ENCODE data around the gene CDRT4. TPM values are rescaled to one million over a fixed set of nuclear protein-coding genes. Genes with fewer than 3 reads are reported as not detected.

The CDRT4 gene
- total and polyA plus RNA-seq, 3 experiments from 2014 or later, result 1.8 to 2.7 TPM; not detected in 1

DNA sequence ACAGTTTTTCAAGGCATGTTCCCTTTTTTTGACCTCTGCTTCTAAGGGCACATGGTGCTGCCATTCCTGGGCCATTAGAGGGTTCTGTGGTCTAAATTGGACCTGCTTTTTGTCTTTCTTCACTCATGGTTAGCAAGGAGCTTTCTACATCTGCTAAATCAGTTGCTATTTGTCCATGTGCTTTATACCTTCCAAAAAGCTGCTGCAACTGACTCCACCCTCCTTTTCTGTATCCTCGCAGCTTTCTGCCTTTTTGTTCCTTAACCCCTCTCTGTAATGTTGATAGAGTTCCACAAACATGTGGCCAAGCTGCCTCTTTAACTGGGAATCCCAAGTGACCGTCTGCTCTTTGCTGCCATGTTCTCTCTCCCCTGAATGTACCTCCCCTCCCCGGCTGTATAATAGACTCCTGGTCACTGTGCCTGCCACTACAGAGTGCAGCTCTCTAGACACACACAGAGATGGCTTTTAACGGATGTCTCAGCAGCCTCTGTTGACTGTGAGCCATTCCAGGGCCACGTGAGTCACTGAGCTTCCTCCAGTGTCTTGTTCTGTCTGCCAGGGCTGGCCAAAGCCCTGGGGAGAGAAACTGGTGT, 68.6 kb downstream of the CDRT4 start:
- POLR2A ChIA-PET, result no interaction called here

DNA sequence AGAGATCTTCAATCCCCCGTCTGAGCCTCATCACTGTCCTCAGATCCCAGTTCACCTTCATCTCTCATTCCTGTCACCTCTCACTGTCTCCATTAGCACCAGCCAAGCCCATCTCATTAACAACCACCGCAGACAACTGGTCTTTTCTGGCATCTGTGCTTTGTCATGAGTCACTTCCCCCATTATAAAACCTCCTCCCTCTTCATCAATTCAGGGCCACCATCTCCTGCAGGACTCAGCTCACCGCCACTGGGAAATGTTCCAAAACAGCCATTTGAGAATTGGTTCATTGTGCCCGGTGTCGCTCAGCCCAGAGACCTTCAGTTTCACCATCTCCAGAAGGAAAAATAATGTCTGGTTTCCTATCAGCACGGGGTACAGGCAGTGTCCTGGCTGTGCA, 69.1 kb downstream of the CDRT4 start:
- CTCF ChIA-PET, result no interaction called here

More for the DNA sequence above, 68.6 kb downstream of the CDRT4 start:
- DNase-seq, result no peak
- Mint-ChIP-seq H3K4me1 (no peaks in the 10 kb centered on the region), H3K27me3 (peaks cover 12 to 34% of the 10 kb centered on the region in 2 donors), H3K9me3 (peaks cover 0 to 2% (median 0%) of the 10 kb centered on the region in 5 donors), H3K4me3 (no peak overlapping the region), H3K36me3 (no peaks in the 10 kb centered on the region), H3K27ac (no peak overlapping the region)
- no peaks in the 10 kb centered on the region for H3K27me3 ChIP-seq (ENCODE audit: insufficient read depth, low read length, poor library complexity, severe bottlenecking)
- no peak overlapping the region for H3K4me3 ChIP-seq (ENCODE audit: low read length)
- no peak overlapping the region for H3K27ac ChIP-seq (ENCODE audit: low read depth, low read length)
- H3K9me3 ChIP-seq (ENCODE audit: low read length), result no peaks in the 10 kb centered on the region
- no peaks in the 10 kb centered on the region for H3K4me1 ChIP-seq (ENCODE audit: insufficient read depth, low read length)
- CTCF ChIA-PET, result no interaction called here
- no peaks in the 10 kb centered on the region for H3K36me3 ChIP-seq (ENCODE audit: insufficient read depth, low read length)

GRCh38 chr17:15397620-15398019, 69.8 kb downstream of the CDRT4 start:
- no peaks in the 10 kb centered on the region for H3K9me3 ChIP-seq (ENCODE audit: low read length)
- CTCF ChIA-PET, result no interaction called here
- H3K4me1 Mint-ChIP-seq, result no peaks in the 10 kb centered on the region

More for the DNA sequence above, 69.1 kb downstream of the CDRT4 start:
- no peaks in the 10 kb centered on the region for H3K9me3 ChIP-seq (ENCODE audit: low read length)
- Mint-ChIP-seq H3K4me1 (no peaks in the 10 kb centered on the region), H3K27me3 (peaks cover 16 to 37% of the 10 kb centered on the region in 2 donors), H3K36me3 (no peaks in the 10 kb centered on the region), H3K27ac (no peak overlapping the region), H3K4me3 (no peak overlapping the region), H3K9me3 (peaks cover 0 to 2% (median 0%) of the 10 kb centered on the region in 5 donors)
- H3K27ac ChIP-seq (ENCODE audit: low read depth, low read length), result no peak overlapping the region
- no peaks in the 10 kb centered on the region for H3K4me1 ChIP-seq (ENCODE audit: insufficient read depth, low read length)
- H3K4me3 ChIP-seq (ENCODE audit: low read length), result no peak overlapping the region
- no peak for DNase-seq
- POLR2A ChIA-PET, result no interaction called here
- H3K27me3 ChIP-seq (ENCODE audit: insufficient read depth, low read length, poor library complexity, severe bottlenecking), result no peaks in the 10 kb centered on the region
- H3K36me3 ChIP-seq (ENCODE audit: insufficient read depth, low read length), result no peaks in the 10 kb centered on the region

GRCh38 chr17:15395091-15395490, 72.3 kb downstream of the CDRT4 start:
- CTCF ChIA-PET, result no interaction called here
- Mint-ChIP-seq H3K4me3 (no peak overlapping the region), H3K4me1 (no peaks in the 10 kb centered on the region), H3K36me3 (peaks cover 0 to 3% (median 0%) of the 10 kb centered on the region in 3 donors), H3K27me3 (peaks cover 13 to 50% of the 10 kb centered on the region in 2 donors), H3K9me3 (peaks cover 0 to 2% (median 0%) of the 10 kb centered on the region in 5 donors), H3K27ac (no peak overlapping the region)
- H3K9me3 ChIP-seq (ENCODE audit: low read length), result no peaks in the 10 kb centered on the region
- H3K27ac ChIP-seq (ENCODE audit: low read depth, low read length), result no peak overlapping the region
- POLR2A ChIA-PET, result no interaction called here
- DNase-seq, result no peak
- no peaks in the 10 kb centered on the region for H3K36me3 ChIP-seq (ENCODE audit: insufficient read depth, low read length)
- H3K27me3 ChIP-seq (ENCODE audit: insufficient read depth, low read length, poor library complexity, severe bottlenecking), result no peaks in the 10 kb centered on the region
- H3K4me1 ChIP-seq (ENCODE audit: insufficient read depth, low read length), result no peaks in the 10 kb centered on the region
- no peak overlapping the region for H3K4me3 ChIP-seq (ENCODE audit: low read length)

More at GRCh38 chr17:15397620-15398019, 69.8 kb downstream of the CDRT4 start:
- Mint-ChIP-seq H3K27me3 (peaks cover 16 to 43% of the 10 kb centered on the region in 2 donors), H3K27ac (no peak overlapping the region), H3K4me3 (no peak overlapping the region), H3K9me3 (peaks cover 0 to 2% (median 0%) of the 10 kb centered on the region in 5 donors), H3K36me3 (no peaks in the 10 kb centered on the region)
- POLR2A ChIA-PET, result no interaction called here
- Histone ChIP-seq H3K27ac (ENCODE audit: low read depth, low read length) (no peak overlapping the region), H3K4me3 (ENCODE audit: low read length) (no peak overlapping the region), H3K4me1 (ENCODE audit: insufficient read depth, low read length) (no peaks in the 10 kb centered on the region), H3K27me3 (ENCODE audit: insufficient read depth, low read length, poor library complexity, severe bottlenecking) (no peaks in the 10 kb centered on the region), H3K36me3 (ENCODE audit: insufficient read depth, low read length) (no peaks in the 10 kb centered on the region)
- DNase-seq, result no peak

GRCh38 chr17:15393414-15393813, 74.0 kb downstream of the CDRT4 start:
- CTCF ChIA-PET, result no interaction called here
- H3K27ac Mint-ChIP-seq, result no peak overlapping the region
- Histone ChIP-seq H3K36me3 (ENCODE audit: insufficient read depth, low read length) (no peaks in the 10 kb centered on the region), H3K27ac (ENCODE audit: low read depth, low read length) (no peak overlapping the region), H3K9me3 (ENCODE audit: low read length) (no peaks in the 10 kb centered on the region), H3K4me3 (ENCODE audit: low read length) (no peak overlapping the region), H3K4me1 (ENCODE audit: insufficient read depth, low read length) (no peaks in the 10 kb centered on the region), H3K27me3 (ENCODE audit: insufficient read depth, low read length, poor library complexity, severe bottlenecking) (no peaks in the 10 kb centered on the region)
- POLR2A ChIA-PET, result no interaction called here
- H3K4me1 Mint-ChIP-seq, result no peaks in the 10 kb centered on the region
- H3K9me3 Mint-ChIP-seq, result peaks cover 0 to 2% (median 0%) of the 10 kb centered on the region in 5 donors
- no peak overlapping the region for H3K4me3 Mint-ChIP-seq
- peaks cover 12 to 45% of the 10 kb centered on the region in 2 donors for H3K27me3 Mint-ChIP-seq
- peaks cover 0 to 3% (median 0%) of the 10 kb centered on the region in 3 donors for H3K36me3 Mint-ChIP-seq
- DNase-seq, result no peak

GRCh38 chr17:15392326-15392741, 75.1 kb downstream of the CDRT4 start:
- ChIA-PET POLR2A (no interaction called here), CTCF (no interaction called here)
- no peaks in the 10 kb centered on the region for H3K4me1 ChIP-seq (ENCODE audit: insufficient read depth, low read length)
- H3K27me3 ChIP-seq (ENCODE audit: insufficient read depth, low read length, poor library complexity, severe bottlenecking), result no peaks in the 10 kb centered on the region
- no peaks in the 10 kb centered on the region for H3K4me1 Mint-ChIP-seq
- H3K9me3 Mint-ChIP-seq, result peaks cover 0 to 1% (median 0%) of the 10 kb centered on the region in 5 donors
- H3K27ac Mint-ChIP-seq, result no peak overlapping the region
- DNase-seq, result no peak
- no peaks in the 10 kb centered on the region for H3K9me3 ChIP-seq (ENCODE audit: low read length)
- no peak overlapping the region for H3K4me3 ChIP-seq (ENCODE audit: low read length)
- H3K27me3 Mint-ChIP-seq, result peaks cover 11 to 48% of the 10 kb centered on the region in 2 donors
- no peaks in the 10 kb centered on the region for H3K36me3 ChIP-seq (ENCODE audit: insufficient read depth, low read length)
- no peak overlapping the region for H3K27ac ChIP-seq (ENCODE audit: low read depth, low read length)
- no peak overlapping the region for H3K4me3 Mint-ChIP-seq
- peaks cover 0 to 3% (median 0%) of the 10 kb centered on the region in 3 donors for H3K36me3 Mint-ChIP-seq

DNA sequence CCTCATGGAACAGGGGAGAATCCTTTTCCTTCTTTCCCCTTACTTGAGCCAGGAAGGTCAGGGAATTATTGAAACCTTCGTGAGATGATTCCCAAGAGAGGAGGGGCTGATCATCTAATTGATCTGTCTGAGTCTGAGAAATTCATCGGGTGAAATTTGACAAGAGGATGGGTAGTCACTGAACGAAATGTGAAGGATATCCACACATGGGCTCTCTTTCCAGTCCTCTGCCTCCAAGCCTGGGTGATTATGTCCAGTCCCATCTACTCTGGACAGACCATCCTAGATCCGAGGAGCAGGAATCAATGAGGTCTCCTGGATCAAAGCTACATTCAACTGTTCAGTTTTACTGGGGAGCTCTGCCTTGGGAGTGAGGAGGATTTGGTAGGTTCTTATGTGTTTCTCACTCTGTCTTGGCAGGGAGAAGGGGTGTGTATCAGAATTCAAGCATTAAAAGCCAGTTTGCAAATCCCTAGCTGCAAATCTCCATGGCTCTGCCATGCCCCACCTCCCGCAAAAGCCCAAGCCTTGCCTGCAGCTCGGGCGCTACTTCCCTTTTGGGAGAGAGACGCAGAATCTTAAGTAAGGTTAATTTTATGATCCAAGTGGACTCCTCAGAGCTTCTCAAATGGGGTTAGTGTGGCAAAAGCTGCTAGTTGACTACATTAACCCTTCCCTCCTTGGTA, 78.9 kb downstream of the CDRT4 start:
- peaks cover 0 to 3% (median 0%) of the 10 kb centered on the region in 3 donors for H3K36me3 Mint-ChIP-seq
- POLR2A ChIA-PET, result no interaction called here
- H3K9me3 ChIP-seq (ENCODE audit: low read length), result no peaks in the 10 kb centered on the region
- H3K4me3 Mint-ChIP-seq, result no peak overlapping the region
- no peak overlapping the region for H3K27ac ChIP-seq (ENCODE audit: low read depth, low read length)
- no peak for DNase-seq
- no peaks in the 10 kb centered on the region for H3K4me1 Mint-ChIP-seq
- H3K4me1 ChIP-seq (ENCODE audit: insufficient read depth, low read length), result no peaks in the 10 kb centered on the region
- H3K27ac Mint-ChIP-seq, result no peak overlapping the region
- H3K4me3 ChIP-seq (ENCODE audit: low read length), result no peak overlapping the region
- peaks cover 0 to 1% (median 0%) of the 10 kb centered on the region in 5 donors for H3K9me3 Mint-ChIP-seq
- H3K27me3 Mint-ChIP-seq, result peaks cover 11 to 57% of the 10 kb centered on the region in 2 donors
- CTCF ChIA-PET, result interaction anchor here (0.9 kb wide), 1 partner anchor 13 kb away, joined by 3 read pairs; no protein-coding TSS in a partner anchor
- H3K36me3 ChIP-seq (ENCODE audit: insufficient read depth, low read length), result no peaks in the 10 kb centered on the region
- no peaks in the 10 kb centered on the region for H3K27me3 ChIP-seq (ENCODE audit: insufficient read depth, low read length, poor library complexity, severe bottlenecking)

DNA sequence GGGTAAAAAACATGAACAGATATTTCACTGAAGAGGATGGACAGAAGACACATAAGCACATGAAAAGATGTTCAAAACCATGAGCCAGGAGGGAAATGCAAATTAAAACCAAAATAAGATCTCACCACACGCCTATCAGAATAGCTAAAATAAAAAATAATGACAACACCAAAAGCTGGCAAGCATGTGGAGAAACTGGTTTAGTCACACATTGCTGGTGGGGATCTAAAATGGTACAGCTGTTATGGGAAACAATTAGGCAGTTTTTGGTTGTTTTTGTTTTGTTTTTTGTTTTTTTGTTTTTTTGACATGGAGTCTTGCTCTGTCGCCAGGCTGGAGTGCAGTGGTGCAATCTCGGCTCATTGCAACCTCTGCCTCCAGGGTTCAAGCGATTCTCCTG, 81.3 kb downstream of the CDRT4 start:
- no peak for DNase-seq
- peaks cover 0 to 1% (median 0%) of the 10 kb centered on the region in 5 donors for H3K9me3 Mint-ChIP-seq
- H3K27me3 Mint-ChIP-seq, result peaks cover 12 to 50% of the 10 kb centered on the region in 2 donors
- POLR2A ChIA-PET, result no interaction called here
- no peaks in the 10 kb centered on the region for H3K27me3 ChIP-seq (ENCODE audit: insufficient read depth, low read length, poor library complexity, severe bottlenecking)
- H3K9me3 ChIP-seq (ENCODE audit: low read length), result no peaks in the 10 kb centered on the region
- no peak overlapping the region for H3K27ac Mint-ChIP-seq
- H3K4me1 ChIP-seq (ENCODE audit: insufficient read depth, low read length), result no peaks in the 10 kb centered on the region
- H3K36me3 ChIP-seq (ENCODE audit: insufficient read depth, low read length), result no peaks in the 10 kb centered on the region
- no peak overlapping the region for H3K4me3 ChIP-seq (ENCODE audit: low read length)
- CTCF ChIA-PET, result no interaction called here
- H3K4me3 Mint-ChIP-seq, result no peak overlapping the region
- H3K27ac ChIP-seq (ENCODE audit: low read depth, low read length), result no peak overlapping the region
- H3K4me1 Mint-ChIP-seq, result no peaks in the 10 kb centered on the region
- H3K36me3 Mint-ChIP-seq, result no peaks in the 10 kb centered on the region
